Right lobe of liver (tissue), 4 donors: ENCODE measurements around the gene CCDC127.

ENCODE experiments used
- POLR2A ChIP-seq: fragments of 450-650 bp; IDR thresholded peaks from one replicate; pipeline ENCODE4 v1.6.1; 2017; ENCODE audit warnings: antibody characterized with exemption, mild to moderate bottlenecking
- TF ChIP-seq, protein P1 (sequence below), 4 donors: fragments of 200-600 bp in 3 of 4; fragments of 450-650 bp in 1 of 4; IDR thresholded peaks; one replicate each; pipeline versions ENCODE4 v1.5.1 to v1.8.0; 2016 to 2022; ENCODE audit warnings: antibody characterized with exemption in 4 of 4, mild to moderate bottlenecking in 2 of 4
- donor health status: DM: no; HTN: no; CAD: no.
- donor health status: DM: no; HTN: no; CAD: no.
- donor health status: DM: no; HTN: yes; CAD: no.

GRCh38 chr5:267716-268115 lies 49.8 kb upstream of the CCDC127 start:
- TF ChIP-seq, protein P1, sequence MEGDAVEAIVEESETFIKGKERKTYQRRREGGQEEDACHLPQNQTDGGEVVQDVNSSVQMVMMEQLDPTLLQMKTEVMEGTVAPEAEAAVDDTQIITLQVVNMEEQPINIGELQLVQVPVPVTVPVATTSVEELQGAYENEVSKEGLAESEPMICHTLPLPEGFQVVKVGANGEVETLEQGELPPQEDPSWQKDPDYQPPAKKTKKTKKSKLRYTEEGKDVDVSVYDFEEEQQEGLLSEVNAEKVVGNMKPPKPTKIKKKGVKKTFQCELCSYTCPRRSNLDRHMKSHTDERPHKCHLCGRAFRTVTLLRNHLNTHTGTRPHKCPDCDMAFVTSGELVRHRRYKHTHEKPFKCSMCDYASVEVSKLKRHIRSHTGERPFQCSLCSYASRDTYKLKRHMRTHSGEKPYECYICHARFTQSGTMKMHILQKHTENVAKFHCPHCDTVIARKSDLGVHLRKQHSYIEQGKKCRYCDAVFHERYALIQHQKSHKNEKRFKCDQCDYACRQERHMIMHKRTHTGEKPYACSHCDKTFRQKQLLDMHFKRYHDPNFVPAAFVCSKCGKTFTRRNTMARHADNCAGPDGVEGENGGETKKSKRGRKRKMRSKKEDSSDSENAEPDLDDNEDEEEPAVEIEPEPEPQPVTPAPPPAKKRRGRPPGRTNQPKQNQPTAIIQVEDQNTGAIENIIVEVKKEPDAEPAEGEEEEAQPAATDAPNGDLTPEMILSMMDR (IDR thresholded peaks at IDR 0.05) = no peak
- TF ChIP-seq POLR2A = no peak
